IPS-18c (cell line): ENCODE data around the gene RAE1.
A peak's percentile ranks its signal among the peaks of the same experiment; 100 is the strongest.

Experiments used
- H3K4me3 ChIP-seq: 2 replicates; pipeline ENCODE4 v1.7.0; 2013; ENCODE audit warnings: low read depth, mild to moderate bottlenecking, low read length, moderate library complexity; ENCODE audit not compliant: insufficient read depth
- H3K9me3 ChIP-seq: one replicate; pipeline ENCODE4 v1.6.1; 2013; ENCODE audit warnings: mild to moderate bottlenecking, low read length, moderate library complexity; ENCODE audit not compliant: control insufficient read depth, insufficient read depth

RAE1 gene

DNA sequence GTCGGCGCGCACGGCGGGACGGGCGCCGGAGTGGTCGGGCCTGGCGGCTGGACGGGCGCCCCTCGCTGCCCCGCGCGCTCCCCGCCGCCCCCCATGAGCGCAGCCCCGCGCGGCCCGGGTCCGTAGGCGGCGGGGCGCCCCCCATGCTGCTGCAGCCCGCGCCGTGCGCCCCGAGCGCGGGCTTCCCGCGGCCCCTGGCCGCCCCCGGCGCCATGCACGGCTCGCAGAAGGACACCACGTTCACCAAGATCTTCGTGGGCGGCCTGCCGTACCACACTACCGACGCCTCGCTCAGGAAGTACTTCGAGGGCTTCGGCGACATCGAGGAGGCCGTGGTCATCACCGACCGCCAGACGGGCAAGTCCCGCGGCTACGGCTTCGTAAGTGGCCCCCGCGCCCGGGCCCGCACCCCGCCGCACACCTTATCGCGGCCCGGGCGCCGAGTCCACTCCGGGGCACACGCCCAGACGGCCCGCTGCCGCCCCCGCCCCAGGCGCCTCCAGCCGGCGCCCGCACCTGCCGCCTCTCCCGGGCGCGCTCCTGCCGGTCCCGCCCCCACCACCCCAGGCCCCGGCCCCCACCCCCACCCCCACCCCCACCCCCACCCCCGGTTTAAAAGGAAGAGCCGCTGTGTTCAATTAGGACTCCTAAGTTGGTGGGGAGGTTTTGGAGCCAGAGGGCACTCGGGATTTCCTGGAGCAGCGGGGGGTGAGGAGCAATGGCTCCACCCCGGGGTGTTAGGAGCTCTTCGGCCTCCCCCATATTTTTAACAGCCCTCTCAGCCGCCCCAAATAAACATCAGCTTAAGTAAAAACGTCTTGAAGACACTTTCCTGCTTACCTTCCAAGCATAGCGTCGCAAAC is 40.6 kb downstream of the RAE1 start:
- Histone ChIP-seq H3K9me3 (no peaks in the 10 kb centered on the region), H3K4me3 (peak overlapping the region; percentile 70)

GRCh38 chr20:57392512-57393271 is 41.6 kb downstream of the RAE1 start:
- no peaks in the 10 kb centered on the region for H3K9me3 ChIP-seq
- peak overlapping the region; percentile 61 for H3K4me3 ChIP-seq

GRCh38 chr20:57393321-57394120 is 42.5 kb downstream of the RAE1 start:
- H3K4me3 ChIP-seq = no peak overlapping the region; the same call in 1 of the 2 replicates
- H3K9me3 ChIP-seq = no peaks in the 10 kb centered on the region

GRCh38 chr20:57394121-57395082 is 43.3 kb downstream of the RAE1 start:
- Histone ChIP-seq H3K9me3 (no peaks in the 10 kb centered on the region), H3K4me3 (no peak overlapping the region; the same call in 1 of the 2 replicates)

DNA sequence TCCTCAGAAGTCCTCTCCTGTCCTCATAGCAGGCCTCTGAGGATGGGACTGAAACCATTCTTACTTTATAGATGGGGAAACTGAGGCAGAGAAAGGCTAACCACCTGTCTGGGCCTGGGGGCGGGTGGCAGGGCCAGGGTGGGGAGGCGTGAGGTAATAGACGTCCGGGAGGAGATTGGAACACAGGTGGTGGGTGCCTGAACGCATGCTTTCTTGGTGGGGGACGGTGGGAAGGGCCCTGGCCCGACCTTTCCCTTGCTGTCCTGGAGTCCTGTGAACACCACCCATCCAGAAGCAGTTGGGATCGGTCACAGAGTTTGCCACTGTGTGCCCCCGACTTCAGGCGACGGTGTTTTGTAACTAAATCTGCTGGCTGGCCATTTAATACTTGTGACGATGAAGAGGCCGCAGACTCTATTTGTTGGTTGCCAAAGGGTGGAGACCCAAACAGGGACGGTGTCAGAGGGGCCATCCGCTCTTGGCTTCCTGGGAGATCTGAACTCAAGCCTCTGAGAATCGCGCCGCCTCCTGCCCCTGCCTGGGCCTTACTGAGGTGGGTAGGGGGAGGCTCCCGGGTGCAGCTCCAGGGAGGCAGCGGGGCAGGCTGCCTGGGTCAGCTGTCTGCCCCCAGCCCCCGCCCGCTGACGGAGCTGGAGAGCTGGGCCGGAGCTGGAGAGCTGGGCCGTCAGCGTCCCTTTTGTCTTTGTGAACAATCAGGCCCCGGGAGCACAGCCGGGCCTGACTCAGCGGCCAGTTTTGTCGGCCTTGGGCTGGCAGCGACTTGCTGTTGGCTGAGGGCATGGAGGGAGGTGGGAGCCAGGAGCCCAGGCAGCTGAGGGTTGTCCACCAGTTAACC is 44.3 kb downstream of the RAE1 start:
- H3K4me3 ChIP-seq = no peak overlapping the region
- H3K9me3 ChIP-seq = no peaks in the 10 kb centered on the region

GRCh38 chr20:57396212-57396983 is 45.3 kb downstream of the RAE1 start:
- Histone ChIP-seq H3K9me3 (no peaks in the 10 kb centered on the region), H3K4me3 (no peak overlapping the region)

GRCh38 chr20:57396984-57397692 is 46.1 kb downstream of the RAE1 start:
- Histone ChIP-seq H3K9me3 (no peaks in the 10 kb centered on the region), H3K4me3 (no peak overlapping the region)

DNA sequence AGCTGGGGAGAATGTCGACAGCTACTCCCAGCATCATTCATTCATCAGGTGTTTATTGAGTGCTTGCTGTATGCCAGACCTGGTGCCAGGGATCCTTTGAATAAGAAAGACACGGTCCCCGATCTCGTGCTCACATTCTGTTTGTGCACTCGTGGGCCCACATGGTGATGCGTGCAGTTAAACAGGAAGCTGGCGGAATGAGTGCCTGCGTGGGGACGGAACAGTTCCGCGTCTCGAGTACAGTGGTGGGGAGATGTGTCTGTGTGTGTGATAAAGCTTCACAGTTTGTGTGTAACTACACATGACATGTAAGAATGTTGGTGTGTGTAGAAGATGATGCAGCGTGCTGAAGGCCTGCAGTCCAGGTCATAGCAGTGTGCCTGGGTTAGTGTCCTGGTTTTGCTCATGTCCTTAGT is 46.6 kb downstream of the RAE1 start:
- H3K4me3 ChIP-seq = no peak overlapping the region
- H3K9me3 ChIP-seq = no peaks in the 10 kb centered on the region

DNA sequence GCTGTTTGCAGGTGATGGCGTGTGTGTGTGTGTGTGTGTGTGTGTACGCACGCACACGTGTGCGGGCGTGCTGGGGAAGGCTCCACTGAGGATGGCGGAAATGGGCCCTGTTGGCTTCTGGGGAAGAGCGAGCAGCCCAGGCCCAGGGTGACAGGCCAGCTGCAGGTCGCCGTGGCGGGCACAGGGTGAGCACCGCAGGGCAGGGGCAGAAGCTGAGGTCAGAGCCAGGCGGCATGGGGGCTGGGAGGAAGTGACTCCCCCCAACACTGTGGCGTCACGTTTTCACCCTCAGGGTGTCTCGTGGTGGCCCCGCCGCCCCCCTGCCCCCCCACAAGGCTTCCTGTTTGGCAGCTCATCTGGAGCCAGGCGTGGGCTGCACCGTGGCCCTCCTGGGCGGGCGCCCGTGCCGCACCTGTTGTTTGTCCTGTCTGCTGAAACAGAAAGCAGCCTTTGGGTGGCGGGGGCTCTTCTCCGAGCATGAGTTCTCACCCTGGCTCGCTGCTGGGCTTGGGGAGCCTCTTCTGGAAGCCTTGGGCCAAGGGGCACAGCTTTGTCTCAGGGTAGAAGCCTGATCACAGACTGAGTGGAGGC is 47.3 kb downstream of the RAE1 start:
- H3K4me3 ChIP-seq = no peak overlapping the region

GRCh38 chr20:57398901-57399535 is 48.0 kb downstream of the RAE1 start:
- Histone ChIP-seq H3K4me3 (no peak overlapping the region), H3K9me3 (no peaks in the 10 kb centered on the region)

More for the DNA sequence above, 47.3 kb downstream of the RAE1 start:
- no peaks in the 10 kb centered on the region for H3K9me3 ChIP-seq

DNA sequence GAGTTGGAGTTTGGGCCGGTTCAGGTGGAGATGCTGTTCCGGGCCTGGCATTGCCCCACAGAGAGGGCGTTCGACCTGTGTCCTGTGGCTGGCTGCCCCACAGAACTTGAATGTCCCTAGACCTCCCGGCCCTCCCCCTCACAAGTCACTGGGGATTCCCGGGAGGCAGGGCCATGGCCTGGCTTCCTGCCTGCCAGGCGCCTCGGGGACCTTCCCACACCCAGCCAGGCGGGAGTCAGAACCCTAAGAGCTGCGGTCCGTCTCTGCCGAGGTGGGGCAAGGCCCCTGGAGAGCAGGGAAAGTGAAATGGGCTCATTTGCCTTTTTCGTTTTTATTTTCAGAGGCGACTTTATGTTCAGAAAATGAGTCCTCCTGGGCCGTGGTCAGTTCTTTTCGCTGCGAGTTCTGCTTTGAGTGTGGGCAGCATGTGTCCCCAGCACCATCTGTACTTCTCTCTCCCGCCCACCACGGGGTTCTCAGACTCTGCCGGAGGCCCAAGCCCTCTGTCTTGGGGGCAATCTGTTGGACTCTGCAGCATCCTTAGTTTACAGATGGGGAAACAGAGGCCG is 48.6 kb downstream of the RAE1 start:
- Histone ChIP-seq H3K4me3 (no peak overlapping the region), H3K9me3 (no peaks in the 10 kb centered on the region)

GRCh38 chr20:57400231-57400701 is 49.2 kb downstream of the RAE1 start:
- Histone ChIP-seq H3K9me3 (no peaks in the 10 kb centered on the region), H3K4me3 (no peak overlapping the region)

GRCh38 chr20:57400821-57401564 is 49.9 kb downstream of the RAE1 start:
- H3K4me3 ChIP-seq = no peak overlapping the region

More at GRCh38 chr20:57400821-57401564, 49.9 kb downstream of the RAE1 start:
- no peaks in the 10 kb centered on the region for H3K9me3 ChIP-seq
